Urothelium cell line (cell line): Measurements from ENCODE around the gene GOLGA3.
A peak's percentile ranks its signal among the peaks of the same experiment; 100 is the strongest.
"Not testable (repeated sequence)": the region's sequence is repeated elsewhere in the genome, so short reads cannot be mapped to it uniquely, and the experiment has no call there.

Experiments used
- DNase-seq: peaks from one replicate; pipeline ENCODE4 v3.0.0; 2011; ENCODE audit warnings: low spot score, mixed read lengths
- FAIRE-seq: peaks from 2 replicates; lab custom pipeline; 2011; peaks lifted over from hg19 to GRCh38; lab: Jason Lieb, UNC

The GOLGA3 gene

GRCh38 chr12:132828706-132829534, at the start of gene GOLGA3:
GOLGA3 (minus strand) TSS chr12:132828869; CDS start chr12:132822128, 6,741 bp downstream.
- DNase-seq, result peak; percentile 98
- no peak for FAIRE-seq

GRCh38 chr12:132874620-132875019, 46.0 kb upstream of the GOLGA3 start:
- FAIRE-seq, DNase-seq: not testable (repeated sequence)

- DNase-seq, result no peak
- FAIRE-seq, result no peak
These were observed 45.5 kb upstream of the GOLGA3 start for GRCh38 chr12:132874175-132874574.

GRCh38 chr12:132873724-132874123, 45.1 kb upstream of the GOLGA3 start:
- no peak for FAIRE-seq

GRCh38 chr12:132872975-132873421, 44.3 kb upstream of the GOLGA3 start:
- FAIRE-seq (no peak), DNase-seq (no peak)

More at GRCh38 chr12:132873724-132874123, 45.1 kb upstream of the GOLGA3 start:
- DNase-seq, result no peak

- FAIRE-seq, result no peak
- no peak for DNase-seq
These were observed 43.6 kb upstream of the GOLGA3 start for GRCh38 chr12:132872073-132872855.

- DNase-seq (no peak), FAIRE-seq (no peak)
These were observed 40.9 kb upstream of the GOLGA3 start for GRCh38 chr12:132869551-132869950.

- DNase-seq, result no peak
- FAIRE-seq, result peak; percentile 95
These were observed 37.7 kb upstream of the GOLGA3 start for GRCh38 chr12:132866251-132866828.

- DNase-seq (no peak), FAIRE-seq (no peak)
These were observed 32.9 kb upstream of the GOLGA3 start for GRCh38 chr12:132861558-132861957.

- FAIRE-seq (peak; percentile 32), DNase-seq (no peak)
These were observed 30.1 kb upstream of the GOLGA3 start for GRCh38 chr12:132858718-132859266.

- not testable (repeated sequence) for DNase-seq, FAIRE-seq
These were observed 28.4 kb upstream of the GOLGA3 start for GRCh38 chr12:132857019-132857418.

GRCh38 chr12:132856581-132856980, 27.9 kb upstream of the GOLGA3 start:
- no peak for FAIRE-seq
- DNase-seq, result no peak

- not testable (repeated sequence) for DNase-seq, FAIRE-seq
These were observed 26.5 kb upstream of the GOLGA3 start for GRCh38 chr12:132855211-132855610.

- no peak for DNase-seq
- no peak for FAIRE-seq
These were observed 24.8 kb upstream of the GOLGA3 start for GRCh38 chr12:132853285-132854092.

GRCh38 chr12:132852496-132852895, 23.8 kb upstream of the GOLGA3 start:
- FAIRE-seq (no peak), DNase-seq (no peak)

GRCh38 chr12:132851465-132851864, 22.8 kb upstream of the GOLGA3 start:
- FAIRE-seq, result no peak
- DNase-seq, result no peak

- FAIRE-seq, result no peak
These were observed 21.6 kb upstream of the GOLGA3 start for GRCh38 chr12:132850291-132850690.

GRCh38 chr12:132848521-132848920, 19.9 kb upstream of the GOLGA3 start:
- no peak for FAIRE-seq
- no peak for DNase-seq

More at GRCh38 chr12:132850291-132850690, 21.6 kb upstream of the GOLGA3 start:
- no peak for DNase-seq

GRCh38 chr12:132847363-132848356, 19.0 kb upstream of the GOLGA3 start:
- FAIRE-seq, result no peak
- no peak for DNase-seq
